Liver (tissue), 9 donors: ENCODE results near the gene CNGA3. TPM values are rescaled to one million over a fixed set of nuclear protein-coding genes. Genes with fewer than 3 reads are reported as not detected.

Experiments
- DNase-seq: peaks from one replicate; pipeline ENCODE4 v3.0.0-alpha.2; 2017; ENCODE audit warnings: low spot score
- H3K27ac ChIP-seq, 2 donors: one replicate each; pipeline ENCODE4 v1.7.0; 2013; ENCODE audit warnings: inconsistent platforms in 2 of 2, low read length in 2 of 2, control low read depth in 1 of 2, low read depth in 1 of 2, mild to moderate bottlenecking in 1 of 2
- H3K27me3 ChIP-seq, 4 donors: one replicate each; pipeline versions ENCODE4 v1.6.1 to v1.7.0; 2013; ENCODE audit warnings: low read length in 3 of 4, inconsistent platforms in 1 of 4, mild to moderate bottlenecking in 1 of 4, moderate library complexity in 1 of 4; ENCODE audit not compliant: control insufficient read depth in 4 of 4, insufficient read depth in 4 of 4
- H3K36me3 ChIP-seq, 4 donors: one replicate each; pipeline versions ENCODE4 v1.6.1 to v1.7.0; 2013; ENCODE audit warnings: low read length in 3 of 4, mild to moderate bottlenecking in 3 of 4, low read depth in 1 of 4, moderate library complexity in 1 of 4; ENCODE audit not compliant: control insufficient read depth in 4 of 4, insufficient read depth in 3 of 4
- H3K4me1 ChIP-seq, 4 donors: one replicate each; pipeline versions ENCODE4 v1.6.1 to v1.7.0; 2013; ENCODE audit warnings: low read length in 3 of 4, mild to moderate bottlenecking in 3 of 4, moderate library complexity in 1 of 4; ENCODE audit not compliant: control insufficient read depth in 4 of 4, insufficient read depth in 4 of 4
- H3K4me3 ChIP-seq, 3 donors: one replicate each; pipeline versions ENCODE4 v1.6.1 to v1.7.0; 2013; ENCODE audit warnings: low read length in 3 of 3, control low read depth in 1 of 3, low read depth in 1 of 3, mild to moderate bottlenecking in 1 of 3
- H3K9ac ChIP-seq, 2 donors: one replicate each; pipeline ENCODE4 v1.7.0; 2013; ENCODE audit warnings: low read length in 2 of 2, mild to moderate bottlenecking in 2 of 2, moderate library complexity in 2 of 2, control low read depth in 1 of 2, low read depth in 1 of 2
- H3K9me3 ChIP-seq, 4 donors: one replicate each; pipeline versions ENCODE4 v1.6.1 to v1.7.0; 2013; ENCODE audit warnings: low read length in 3 of 4; ENCODE audit not compliant: control insufficient read depth in 4 of 4
- HNF4G ChIP-seq: IDR thresholded peaks from 2 replicates; pipeline ENCODE4 v1.6.1; 2016; ENCODE audit warnings: antibody characterized with exemption
- WGBS: extraction: QIAGEN DNeasy Blood & Tissue Kit; methylation state at CpG from one replicate; pipeline ENCODE4 v1.1.7; 2013; 5-methylcytosine and 5-hydroxymethylcytosine counted together
- polyA plus RNA-seq, 2 donors: library from polyadenylated mRNA; stranded (reverse) in 1 of 2; unstranded in 1 of 2; fragments of 200-250 nt in 1 of 2; fragments of >200 nt in 1 of 2; fragmentation: Nextera tagmentation in 1 of 2; extraction: Ambion mirVana in 1 of 2; gene quantifications; one replicate each; pipeline versions ENCODE4 v1.2.1 to v1.2.3, GENCODE V29; 2013 to 2015
- total RNA-seq, 2 donors: library from RNA; depleted of rRNA; stranded (reverse); fragments of >200 nt; gene quantifications; one replicate each; pipeline ENCODE4 v1.2.3, GENCODE V29; 2014
- donor health status: healthy.
- donor health status: healthy.
- donor health status: healthy.
- donor health status: healthy.
- donor health status: healthy.

Gene CNGA3
- total and polyA plus RNA-seq, 4 donors, result not detected

DNA sequence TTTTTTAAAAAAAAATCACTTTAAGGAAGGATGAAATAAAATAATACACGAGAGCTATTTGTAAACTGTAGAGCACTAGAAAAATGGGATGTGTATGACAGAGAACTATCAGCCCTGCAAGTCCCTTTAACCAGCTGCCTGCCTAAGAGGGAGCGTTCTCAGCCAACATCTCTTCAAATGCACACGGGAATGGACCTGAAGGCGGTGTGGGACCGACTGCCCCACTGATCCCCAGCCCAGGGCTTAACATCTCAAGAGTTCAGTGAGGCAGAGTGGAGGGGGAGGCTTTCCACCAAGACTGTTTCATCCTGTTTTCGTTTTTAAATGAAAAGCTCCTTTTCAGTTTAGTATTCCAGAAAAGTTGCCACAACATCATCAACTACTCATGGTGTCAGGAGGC, 100.6 kb downstream of the CNGA3 start:
- H3K36me3 ChIP-seq, result no peaks in the 10 kb centered on the region
- peaks cover 0 to 16% (median 12%) of the 10 kb centered on the region in 4 donors for H3K4me1 ChIP-seq
- no peak for TF ChIP-seq HNF4G
- no peaks in the 10 kb centered on the region for H3K9me3 ChIP-seq
- H3K27ac ChIP-seq, result no peak overlapping the region
- DNase-seq, result no peak
- no peaks in the 10 kb centered on the region for H3K27me3 ChIP-seq
- no peak overlapping the region for H3K9ac ChIP-seq
- 80% methylated on average over 6 of the region's 6 CpGs for WGBS
- no peak overlapping the region for H3K4me3 ChIP-seq

Other genes starting within 250 kb of the CNGA3 start
- 10 to 100 TPM; 11.3 to 14.9 TPM for gene INPP4A, start 98.4 kb downstream of the CNGA3 start, total RNA-seq
- gene INPP4A, start 98.4 kb downstream of the CNGA3 start, polyA plus RNA-seq, result 1 to 10 TPM; 2.9 to 3.1 TPM